WERI-Rb-1 (cell line): Measurements from ENCODE around the gene CPNE6.

Experiments used
- DNase-seq: peaks from one replicate; pipeline ENCODE4 v3.0.0-alpha.2; 2020
- H3K27ac ChIP-seq: fragments of 250-450 bp; sonication (Bioruptor Pico); 2 replicates; pipeline ENCODE4 v1.5.1; 2020; ENCODE audit warnings: mild to moderate bottlenecking, moderate library complexity
- H3K27me3 ChIP-seq: fragments of 250-450 bp; sonication (Bioruptor Pico); 2 replicates; pipeline ENCODE4 v1.5.1; 2021; ENCODE audit warnings: mild to moderate bottlenecking, low read depth, moderate library complexity; ENCODE audit not compliant: insufficient read depth, severe bottlenecking
- H3K36me3 ChIP-seq: fragments of 250-450 bp; sonication (Bioruptor Pico); 2 replicates; pipeline ENCODE4 v1.5.1; 2020; ENCODE audit warnings: mild to moderate bottlenecking, moderate library complexity
- H3K4me3 ChIP-seq: 2 replicates; pipeline ENCODE4 v1.5.1; 2011; ENCODE audit warnings: low read depth, mild to moderate bottlenecking, control low read depth, low read length
- H3K9me3 ChIP-seq: fragments of 250-450 bp; sonication (Bioruptor Pico); 2 replicates; pipeline ENCODE4 v1.5.1; 2021; ENCODE audit warnings: mild to moderate bottlenecking, moderate library complexity; ENCODE audit not compliant: severe bottlenecking
- TF ChIP-seq, protein P1 (sequence below): IDR thresholded peaks from 2 replicates; pipeline ENCODE4 v1.5.1; 2011; ENCODE audit warnings: low read depth, mild to moderate bottlenecking, control low read depth, inconsistent platforms, low read length

The CPNE6 gene

GRCh38 chr14:24058260-24058950, 13.0 kb upstream of the CPNE6 start:
- no peak overlapping the region for H3K4me3 ChIP-seq
- no peaks in the 10 kb centered on the region for H3K9me3 ChIP-seq
- no peaks in the 10 kb centered on the region for H3K36me3 ChIP-seq
- no peaks in the 10 kb centered on the region for H3K27me3 ChIP-seq
- H3K27ac ChIP-seq = peak overlapping the region; percentile 47
- DNase-seq = peak; percentile 80
- TF ChIP-seq, protein P1, sequence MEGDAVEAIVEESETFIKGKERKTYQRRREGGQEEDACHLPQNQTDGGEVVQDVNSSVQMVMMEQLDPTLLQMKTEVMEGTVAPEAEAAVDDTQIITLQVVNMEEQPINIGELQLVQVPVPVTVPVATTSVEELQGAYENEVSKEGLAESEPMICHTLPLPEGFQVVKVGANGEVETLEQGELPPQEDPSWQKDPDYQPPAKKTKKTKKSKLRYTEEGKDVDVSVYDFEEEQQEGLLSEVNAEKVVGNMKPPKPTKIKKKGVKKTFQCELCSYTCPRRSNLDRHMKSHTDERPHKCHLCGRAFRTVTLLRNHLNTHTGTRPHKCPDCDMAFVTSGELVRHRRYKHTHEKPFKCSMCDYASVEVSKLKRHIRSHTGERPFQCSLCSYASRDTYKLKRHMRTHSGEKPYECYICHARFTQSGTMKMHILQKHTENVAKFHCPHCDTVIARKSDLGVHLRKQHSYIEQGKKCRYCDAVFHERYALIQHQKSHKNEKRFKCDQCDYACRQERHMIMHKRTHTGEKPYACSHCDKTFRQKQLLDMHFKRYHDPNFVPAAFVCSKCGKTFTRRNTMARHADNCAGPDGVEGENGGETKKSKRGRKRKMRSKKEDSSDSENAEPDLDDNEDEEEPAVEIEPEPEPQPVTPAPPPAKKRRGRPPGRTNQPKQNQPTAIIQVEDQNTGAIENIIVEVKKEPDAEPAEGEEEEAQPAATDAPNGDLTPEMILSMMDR = peak; percentile 76

DNA sequence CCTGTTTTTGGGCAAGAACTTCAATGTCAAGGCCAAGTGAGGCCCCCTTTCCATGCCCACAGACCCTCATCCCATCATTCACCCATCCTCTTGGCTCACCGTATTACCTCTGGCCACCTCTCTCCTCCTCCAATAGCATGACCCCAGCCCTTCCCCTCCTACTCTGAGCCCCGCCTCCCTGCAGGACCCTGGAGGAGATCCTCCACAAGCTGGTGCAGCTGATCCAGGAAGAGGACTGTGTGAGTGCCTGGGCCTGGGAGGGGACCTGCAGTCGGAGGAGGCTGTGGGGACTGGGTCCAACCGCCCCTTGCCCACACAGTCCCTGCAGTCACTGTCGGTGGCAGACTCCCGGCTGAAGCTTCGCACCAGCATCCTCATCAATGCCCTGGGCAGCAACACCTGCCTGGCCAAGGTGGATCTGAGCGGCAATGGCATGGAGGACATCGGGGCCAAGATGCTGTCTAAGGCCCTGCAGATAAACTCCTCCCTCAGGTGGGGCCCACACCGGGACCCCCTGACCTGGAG, 12.3 kb upstream of the CPNE6 start:
- Histone ChIP-seq H3K36me3 (no peaks in the 10 kb centered on the region), H3K4me3 (no peak overlapping the region), H3K9me3 (no peaks in the 10 kb centered on the region), H3K27me3 (no peaks in the 10 kb centered on the region), H3K27ac (peak overlapping the region; percentile 47; the same call in 1 of the 2 replicates)
- TF ChIP-seq, protein P1 = no peak
- DNase-seq = peak; percentile 80

- H3K4me3 ChIP-seq = no peak overlapping the region
- H3K36me3 ChIP-seq = no peaks in the 10 kb centered on the region
- TF ChIP-seq, protein P1 = no peak
- H3K27ac ChIP-seq = no peak overlapping the region
- H3K27me3 ChIP-seq = no peaks in the 10 kb centered on the region
- H3K9me3 ChIP-seq = no peaks in the 10 kb centered on the region
- DNase-seq = no peak
These were observed 11.4 kb upstream of the CPNE6 start for GRCh38 chr14:24059841-24060388.

DNA sequence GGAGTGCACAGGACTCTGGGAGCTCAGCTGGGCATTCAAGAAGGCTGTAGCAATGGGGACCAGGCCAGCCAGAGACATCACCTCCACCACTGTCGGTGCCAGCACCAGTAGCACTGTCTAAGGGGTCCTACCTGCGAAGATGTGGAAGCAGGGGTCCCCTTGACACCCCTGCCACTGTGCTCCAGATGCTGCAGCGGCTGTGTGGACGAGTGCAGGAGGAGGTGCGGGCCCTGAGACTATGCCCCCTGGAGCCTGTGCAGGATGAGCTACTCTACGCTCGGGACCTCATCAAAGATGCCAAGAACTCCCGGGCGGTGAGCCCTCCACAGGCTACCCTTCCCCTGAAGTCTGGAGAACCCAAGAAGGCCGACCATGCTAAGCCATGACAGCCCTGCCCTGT, 10.9 kb upstream of the CPNE6 start:
- Histone ChIP-seq H3K9me3 (no peaks in the 10 kb centered on the region), H3K27me3 (no peaks in the 10 kb centered on the region), H3K27ac (no peak overlapping the region), H3K36me3 (no peaks in the 10 kb centered on the region), H3K4me3 (no peak overlapping the region)
- TF ChIP-seq, protein P1 = no peak
- DNase-seq = no peak

GRCh38 chr14:24060984-24061913, 10.1 kb upstream of the CPNE6 start:
- no peaks in the 10 kb centered on the region for H3K27me3 ChIP-seq
- TF ChIP-seq, protein P1 = no peak
- H3K36me3 ChIP-seq = no peaks in the 10 kb centered on the region
- no peak for DNase-seq
- H3K4me3 ChIP-seq = no peak overlapping the region
- H3K27ac ChIP-seq = no peak overlapping the region
- H3K9me3 ChIP-seq = no peaks in the 10 kb centered on the region
